SK-N-MC (cell line): ENCODE results near the gene BTAF1.
"Not testable (repeated sequence)": the region's sequence is repeated elsewhere in the genome, so short reads cannot be mapped to it uniquely, and the experiment has no call there.

Experiments used
- DNase-seq: peaks from one replicate; pipeline ENCODE4 v3.0.0-alpha.2; 2011; ENCODE audit warnings: low read depth, low spot score
- H3K27ac ChIP-seq: fragments of 200-600 bp; sonication (generic); 2 replicates; pipeline ENCODE4 v1.5.1; 2016; ENCODE audit warnings: mixed run types
- H3K36me3 ChIP-seq: fragments of 200-600 bp; sonication (generic); 2 replicates; pipeline ENCODE4 v1.6.1; 2017; ENCODE audit warnings: antibody characterized with exemption, low read length, mixed read lengths; ENCODE audit not compliant: insufficient read depth
- H3K4me3 ChIP-seq: fragments of 200-600 bp; sonication (generic); 2 replicates; pipeline ENCODE4 v1.5.1; 2016
- H3K9ac ChIP-seq: fragments of 200-600 bp; sonication (generic); 2 replicates; pipeline ENCODE4 v1.8.0; 2017; ENCODE audit warnings: mixed run types, mixed read lengths; ENCODE audit not compliant: insufficient read length
- H3K9me3 ChIP-seq: fragments of 200-600 bp; sonication (generic); 2 replicates; pipeline ENCODE4 v1.6.1; 2017; ENCODE audit warnings: low read depth, mild to moderate bottlenecking, antibody characterized with exemption, low read length, moderate library complexity, mixed read lengths
- EZH2 ChIP-seq: fragments of 200-600 bp; sonication (generic); IDR thresholded peaks from one replicate; pipeline ENCODE4 v1.6.1; 2017; ENCODE audit warnings: antibody characterized with exemption
- FOXP2 ChIP-seq: optimal IDR thresholded peaks from 2 replicates; pipeline ENCODE3; 2011; ENCODE audit warnings: mild to moderate bottlenecking, moderate library complexity; ENCODE audit not compliant: insufficient read depth; ENCODE audit errors: extremely low read length, control extremely low read depth
- POLR2AphosphoS5 ChIP-seq: IDR thresholded peaks from 2 replicates; pipeline ENCODE4 v1.6.1; 2012; ENCODE audit warnings: mild to moderate bottlenecking, low read depth, low read length, borderline replicate concordance

Gene BTAF1

GRCh38 chr10:92011560-92012214 is 88.1 kb downstream of the BTAF1 start:
- Histone ChIP-seq H3K9me3 (no peaks in the 10 kb centered on the region), H3K4me3 (no peak overlapping the region), H3K27ac (no peak overlapping the region), H3K9ac (no peak overlapping the region), H3K36me3 (peaks cover 12% of the 10 kb centered on the region)
- no peak for DNase-seq
- no peak for TF ChIP-seq EZH2
- TF ChIP-seq FOXP2 = no peak
- TF ChIP-seq POLR2AphosphoS5 = no peak

GRCh38 chr10:92014620-92015019 is 91.0 kb downstream of the BTAF1 start:
- Histone ChIP-seq H3K9ac (no peak overlapping the region), H3K9me3 (no peaks in the 10 kb centered on the region), H3K4me3 (no peak overlapping the region), H3K27ac (no peak overlapping the region), H3K36me3 (peaks cover 32% of the 10 kb centered on the region)
- DNase-seq = no peak
- no peak for TF ChIP-seq FOXP2
- no peak for TF ChIP-seq EZH2
- TF ChIP-seq POLR2AphosphoS5 = no peak

GRCh38 chr10:92024700-92025099 is 101.1 kb downstream of the BTAF1 start:
- Histone ChIP-seq H3K9me3 (no peaks in the 10 kb centered on the region), H3K9ac (no peak overlapping the region), H3K27ac (no peak overlapping the region), H3K4me3 (no peak overlapping the region), H3K36me3 (peaks cover 19% of the 10 kb centered on the region; the same call in 1 of the 2 replicates)
- TF ChIP-seq POLR2AphosphoS5 = no peak
- TF ChIP-seq EZH2 = no peak
- no peak for TF ChIP-seq FOXP2
- no peak for DNase-seq

- DNase-seq, H3K4me3 ChIP-seq, H3K9me3 ChIP-seq, H3K27ac ChIP-seq, H3K9ac ChIP-seq: not testable (repeated sequence)
- H3K36me3 ChIP-seq = peaks cover 19% of the 10 kb centered on the region; the same call in 1 of the 2 replicates
Observed at GRCh38 chr10:92025340-92025739, 101.8 kb downstream of the BTAF1 start.

- no peak overlapping the region for H3K4me3 ChIP-seq
- H3K9me3 ChIP-seq = no peaks in the 10 kb centered on the region
- no peak overlapping the region for H3K27ac ChIP-seq
- H3K9ac ChIP-seq = no peak overlapping the region
- peaks cover 22% of the 10 kb centered on the region; the same call in 1 of the 2 replicates for H3K36me3 ChIP-seq
- TF ChIP-seq FOXP2 (no peak), EZH2 (no peak), POLR2AphosphoS5 (no peak)
- DNase-seq = no peak
Observed at GRCh38 chr10:92027141-92027540, 103.6 kb downstream of the BTAF1 start.

- peaks cover 25% of the 10 kb centered on the region; the same call in 1 of the 2 replicates for H3K36me3 ChIP-seq
- H3K4me3 ChIP-seq = no peak overlapping the region
- no peak overlapping the region for H3K9ac ChIP-seq
- no peaks in the 10 kb centered on the region for H3K9me3 ChIP-seq
- no peak for DNase-seq
- H3K27ac ChIP-seq = no peak overlapping the region
- TF ChIP-seq FOXP2 (no peak), EZH2 (no peak), POLR2AphosphoS5 (no peak)
Observed at GRCh38 chr10:92031580-92031979, 108.0 kb downstream of the BTAF1 start.

- H3K36me3 ChIP-seq = peaks cover 11% of the 10 kb centered on the region; the same call in 1 of the 2 replicates
- H3K27ac ChIP-seq, H3K4me3 ChIP-seq, H3K9ac ChIP-seq, H3K9me3 ChIP-seq, DNase-seq: not testable (repeated sequence)
Observed at GRCh38 chr10:92033070-92033469, 109.5 kb downstream of the BTAF1 start.

- Histone ChIP-seq H3K9ac (no peak overlapping the region), H3K9me3 (no peaks in the 10 kb centered on the region), H3K4me3 (no peak overlapping the region), H3K36me3 (no peaks in the 10 kb centered on the region), H3K27ac (no peak overlapping the region)
- no peak for DNase-seq
- TF ChIP-seq POLR2AphosphoS5 (no peak), EZH2 (no peak), FOXP2 (no peak)
Observed at GRCh38 chr10:92038949-92039348, 115.4 kb downstream of the BTAF1 start.

GRCh38 chr10:92042541-92042940 is 119.0 kb downstream of the BTAF1 start:
- Histone ChIP-seq H3K27ac (no peak overlapping the region), H3K9me3 (no peaks in the 10 kb centered on the region), H3K9ac (no peak overlapping the region), H3K4me3 (no peak overlapping the region), H3K36me3 (no peaks in the 10 kb centered on the region)
- no peak for DNase-seq
- no peak for TF ChIP-seq POLR2AphosphoS5
- TF ChIP-seq FOXP2 = no peak
- no peak for TF ChIP-seq EZH2
